K562 (cell line): Measurements from ENCODE around the gene TRAF3IP1. TPM values are rescaled to one million over a fixed set of nuclear protein-coding genes. Genes with fewer than 3 reads are reported as not detected.

Experiments
- ATAC-seq: fragments of 200-7000 bp; cut with Tn5 transposase; 3 replicates; pipeline ENCODE4 v1.9.1; 2020; ENCODE audit warnings: moderate library complexity
- BruUV-seq: library from RNA; stranded (reverse); fragments of 400-500 nt; replicated peaks from 2 replicates; lab custom pipeline; 2021; lab: Mats Ljungman, UMichigan
- CTCF ChIA-PET: fragments of 300-600 bp; formaldehyde crosslinking; extraction: SDS; loops from one replicate; lab custom pipeline; 2021; ENCODE audit warnings: low intra/inter-chr PET ratio; lab: Yijun Ruan, JAX
- POLR2A ChIA-PET: fragments of 300-600, 350-650 bp; sonication (Branson Sonifier 250); formaldehyde crosslinking; extraction: SDS; loops from one replicate; lab custom pipeline; 2021; ENCODE audit warnings: antibody characterized with exemption, inconsistent platforms; lab: Yijun Ruan, JAX
- DNase-seq, 4 experiments: peaks; one replicate each; pipeline versions ENCODE4 v3.0.0 to v3.0.0-alpha.2; 2011 to 2018; ENCODE audit warnings: low spot score in 3 of 4, mixed read lengths in 3 of 4; ENCODE audit errors: extremely low read depth in 1 of 4
- FAIRE-seq: peaks from 2 replicates; lab custom pipeline; 2011; peaks lifted over from hg19 to GRCh38; lab: Jason Lieb, UNC
- H2AFZ ChIP-seq: 2 replicates; pipeline ENCODE4 v1.6.0; 2011; ENCODE audit warnings: low read depth, low read length, control low read depth, inconsistent platforms
- H3K27ac ChIP-seq: fragments of 200-600 bp; 3 replicates; pipeline ENCODE4 v1.8.0; 2011; ENCODE audit warnings: low read depth, mild to moderate bottlenecking, control low read depth, inconsistent platforms, low read length, moderate library complexity, mixed read lengths; ENCODE audit errors: extremely low read depth
- H3K27me3 ChIP-seq, 2 experiments: fragments of 300-600 bp in 1 of 2; 2 replicates in 1 of 2; 3 replicates in 1 of 2; pipeline versions ENCODE4 v1.6.0 to v1.8.0; 2011; ENCODE audit warnings: inconsistent platforms in 2 of 2, low read length in 2 of 2, mild to moderate bottlenecking in 1 of 2, mixed read lengths in 1 of 2, moderate library complexity in 1 of 2; ENCODE audit not compliant: control insufficient read depth in 2 of 2, insufficient read depth in 2 of 2
- H3K36me3 ChIP-seq: fragments of 300-600 bp; 3 replicates; pipeline ENCODE4 v1.8.0; 2011; ENCODE audit warnings: mild to moderate bottlenecking, low read length, inconsistent platforms; ENCODE audit not compliant: control insufficient read depth, insufficient read depth
- H3K4me1 ChIP-seq, 2 experiments: fragments of 200-600 bp in 1 of 2; replicated peaks in 1 of 2; 2 replicates in 1 of 2; 3 replicates in 1 of 2; pipeline versions ENCODE4 v1.5.1 to v1.8.0; 2011; ENCODE audit warnings: inconsistent platforms in 2 of 2, low read length in 2 of 2, mild to moderate bottlenecking in 1 of 2, mixed read lengths in 1 of 2, moderate library complexity in 1 of 2; ENCODE audit not compliant: control insufficient read depth in 2 of 2, insufficient read depth in 2 of 2
- H3K4me2 ChIP-seq: 2 replicates; pipeline ENCODE4 v1.6.1; 2011; ENCODE audit warnings: low read length, control low read depth, inconsistent platforms, mixed read lengths; ENCODE audit not compliant: insufficient read depth
- H3K4me3 ChIP-seq: fragments of 200-600 bp; sonication (generic), shearing (Covaris generic); 2 replicates; pipeline ENCODE4 v1.5.1; 2016; ENCODE audit warnings: control low read depth, inconsistent platforms
- H3K79me2 ChIP-seq: fragments of 200-600 bp; 3 replicates; pipeline ENCODE4 v1.8.0; 2011; ENCODE audit warnings: low read length, inconsistent platforms; ENCODE audit not compliant: control insufficient read depth, insufficient read depth
- H3K9ac ChIP-seq, 2 experiments: 2 replicates each; pipeline versions ENCODE4 v1.6.0 to v1.6.1; 2011; ENCODE audit warnings: low read depth in 2 of 2, low read length in 2 of 2, control low read depth in 1 of 2, inconsistent platforms in 1 of 2, mild to moderate bottlenecking in 1 of 2, mixed read lengths in 1 of 2; ENCODE audit not compliant: insufficient read depth in 1 of 2
- H3K9me1 ChIP-seq: one replicate; pipeline ENCODE4 v1.6.0; 2011; ENCODE audit warnings: inconsistent platforms, mild to moderate bottlenecking, low read length, moderate library complexity; ENCODE audit not compliant: control insufficient read depth, insufficient read depth
- H3K9me3 ChIP-seq: replicated peaks from 2 replicates; pipeline ENCODE4 v1.5.1; 2011; ENCODE audit warnings: low read depth, low read length, inconsistent platforms; ENCODE audit not compliant: control insufficient read depth, insufficient read depth
- H4K20me1 ChIP-seq: replicated peaks from 2 replicates; pipeline ENCODE4 v1.6.1; 2011; ENCODE audit warnings: low read length, inconsistent platforms, mixed read lengths; ENCODE audit not compliant: control insufficient read depth, insufficient read depth
- ARHGAP35 ChIP-seq: fragments of 450-650 bp; IDR thresholded peaks from 2 replicates; pipeline ENCODE4 v1.6.1; 2018; ENCODE audit not compliant: partially characterized antibody
- CEBPZ ChIP-seq: fragments of 150-350 bp; IDR thresholded peaks from 2 replicates; pipeline ENCODE4 v1.6.1; 2014; ENCODE audit warnings: low read depth, mild to moderate bottlenecking, low read length, borderline replicate concordance
- GATAD2B ChIP-seq: fragments of 450-650 bp; IDR thresholded peaks from 2 replicates; pipeline ENCODE4 v1.6.1; 2017; ENCODE audit warnings: mild to moderate bottlenecking, borderline replicate concordance
- ILK ChIP-seq: fragments of 450-650 bp; IDR thresholded peaks from 2 replicates; pipeline ENCODE4 v1.6.1; 2016; ENCODE audit warnings: missing genetic modification characterization, low read depth, mild to moderate bottlenecking, missing compliant biosample characterization, moderate library complexity, borderline replicate concordance
- KLF10 ChIP-seq: fragments of 250-450 bp; sonication (Bioruptor Pico); IDR thresholded peaks from 2 replicates; pipeline ENCODE4 v1.6.1; 2021; ENCODE audit warnings: matching md5 sums
- MECOM ChIP-seq: fragments of 250-450 bp; sonication (Bioruptor Pico); IDR thresholded peaks from 2 replicates; pipeline ENCODE4 v1.8.0; 2022; ENCODE audit warnings: inconsistent platforms
- PTRF ChIP-seq: fragments of 450-650 bp; IDR thresholded peaks from 2 replicates; pipeline ENCODE4 v1.6.1; 2016; ENCODE audit warnings: mild to moderate bottlenecking, missing genetic modification characterization, missing compliant biosample characterization
- ZNF316 ChIP-seq: fragments of 450-650 bp; IDR thresholded peaks from 2 replicates; pipeline ENCODE4 v1.6.1; 2016
- WGBS: fragments of 100-300 bp; shearing (Covaris generic); methylation state at CpG from one replicate; pipeline ENCODE4 v1.1.6; 2016; ENCODE audit warnings: low coverage, mixed read lengths; ENCODE audit not compliant: insufficient coverage; ENCODE audit errors: missing lambda C conversion rate; 5-methylcytosine and 5-hydroxymethylcytosine counted together
- in situ Hi-C: fragments of 300-500 bp; cut with MboI; formaldehyde crosslinking; loops from 4 replicates; pipeline ENCODE4 v1.15.0; 2018; ENCODE audit warnings: inconsistent platforms, mixed read lengths
- intact Hi-C: fragments of 100-400 bp; cut with micrococcal nuclease; formaldehyde crosslinking; loops from 2 replicates; pipeline ENCODE4 v1.14.2; 2022
- polyA plus RNA-seq, 8 experiments: library from polyadenylated mRNA; depleted of rRNA in 4 of 8; stranded (reverse) in 5 of 8; unstranded in 3 of 8; fragments of >200 nt; fragmentation: Nextera tagmentation in 2 of 8; fragmentation: Illumina TruSeq in 1 of 8; extraction: Ambion mirVana in 2 of 8; extraction: Trizol in 1 of 8; gene quantifications; 2 replicates each; pipeline versions ENCODE4 v1.2.1 to v1.2.3, GENCODE V29; 2011 to 2014; ENCODE audit warnings: inconsistent platforms in 1 of 8, missing spikeins in 1 of 8
- total RNA-seq, 7 experiments: library from RNA; depleted of rRNA in 6 of 7; stranded (reverse); fragments of >200 nt in 6 of 7; fragmentation: Illumina TruSeq in 2 of 7; extraction: Trizol in 2 of 7; gene quantifications; 2 replicates each; pipeline versions ENCODE4 v1.2.1 to v1.2.3, GENCODE V29; 2011 to 2021; ENCODE audit warnings: low replicate concordance in 1 of 7
- TF ChIP-seq, protein P1 (sequence below): fragments of 450-650 bp; IDR thresholded peaks from 2 replicates; pipeline ENCODE4 v1.7.1; 2018; ENCODE audit warnings: mild to moderate bottlenecking, low read depth; ENCODE audit not compliant: partially characterized antibody
- TF ChIP-seq, protein P2 (sequence below), 2 experiments: IDR thresholded peaks; 2 replicates each; pipeline ENCODE4 v1.6.1; 2011; ENCODE audit warnings: borderline replicate concordance in 1 of 2, control low read depth in 1 of 2, low read depth in 1 of 2, low read length in 1 of 2, mild to moderate bottlenecking in 1 of 2, mixed read lengths in 1 of 2, moderate library complexity in 1 of 2; ENCODE audit not compliant: insufficient read depth in 1 of 2, insufficient read length in 1 of 2, poor library complexity in 1 of 2, severe bottlenecking in 1 of 2; ENCODE audit errors: extremely low read depth in 1 of 2

TRAF3IP1 gene
- total and polyA plus RNA-seq, 9 of the 15 experiments (the other 6 are each of a cell fraction or from before 2014, with no cell fraction given) = 1.3 to 7.4 (median 3.4) TPM

GRCh38 chr2:238352361-238352760, 32.0 kb downstream of the TRAF3IP1 start (continued):
- TF ChIP-seq CEBPZ = no peak
- TF ChIP-seq MECOM (CRISPR knock-in tag) = no peak
- no peak for TF ChIP-seq GATAD2B
- TF ChIP-seq ILK = no peak

DNA sequence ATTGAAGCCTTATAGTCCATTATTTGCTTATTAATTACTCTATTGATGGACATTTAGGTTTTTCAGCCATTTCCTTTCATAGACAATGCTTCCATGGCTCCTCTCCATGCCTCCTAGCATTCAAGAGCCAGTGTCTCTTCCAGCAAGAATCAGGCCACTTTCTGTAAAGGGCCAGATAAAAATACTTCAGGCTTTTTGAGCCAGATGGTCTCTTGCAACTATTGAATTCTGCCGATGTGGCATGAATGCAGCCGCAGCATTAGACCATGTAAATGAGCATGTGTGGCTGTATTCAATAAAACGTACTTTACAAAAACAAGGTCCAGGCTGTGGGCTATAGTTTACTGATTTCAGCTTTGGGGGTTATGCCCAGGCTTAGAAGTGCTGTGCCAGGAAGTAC, 38.5 kb downstream of the TRAF3IP1 start:
- no peaks in the 10 kb centered on the region for H3K4me1 ChIP-seq
- intact Hi-C loops = loop anchor here (10.0 kb wide), 1 partner anchor 426 kb away; no protein-coding TSS in a partner anchor
- H3K9me3 ChIP-seq = no peaks in the 10 kb centered on the region
- no peak overlapping the region for H3K9ac ChIP-seq
- ChIA-PET POLR2A (no interaction called here), CTCF (no interaction called here)
- DNase-seq (no peak), FAIRE-seq (no peak), ATAC-seq (no peak)
- no peaks in the 10 kb centered on the region for H3K9me1 ChIP-seq
- H2AFZ ChIP-seq = no peak overlapping the region
- H3K4me3 ChIP-seq = no peak overlapping the region
- no peaks in the 10 kb centered on the region for H3K27me3 ChIP-seq
- H3K79me2 ChIP-seq = no peaks in the 10 kb centered on the region
- no peak overlapping the region for H3K27ac ChIP-seq
- BruUV-seq = no TSS peak
- no peak overlapping the region for H3K4me2 ChIP-seq
- no peaks in the 10 kb centered on the region for H4K20me1 ChIP-seq
- H3K36me3 ChIP-seq = no peaks in the 10 kb centered on the region
- WGBS = 93% methylated on average over 3 of the region's 3 CpGs
- in situ Hi-C loops = loop anchor here (25.0 kb wide), 1 partner anchor 429 kb away; no protein-coding TSS in a partner anchor
- TF ChIP-seq KLF10 (CRISPR knock-in tag) (no peak), ARHGAP35 (no peak), ZNF316 (no peak), PTRF (tag) (no peak)
- TF ChIP-seq, protein P1, sequence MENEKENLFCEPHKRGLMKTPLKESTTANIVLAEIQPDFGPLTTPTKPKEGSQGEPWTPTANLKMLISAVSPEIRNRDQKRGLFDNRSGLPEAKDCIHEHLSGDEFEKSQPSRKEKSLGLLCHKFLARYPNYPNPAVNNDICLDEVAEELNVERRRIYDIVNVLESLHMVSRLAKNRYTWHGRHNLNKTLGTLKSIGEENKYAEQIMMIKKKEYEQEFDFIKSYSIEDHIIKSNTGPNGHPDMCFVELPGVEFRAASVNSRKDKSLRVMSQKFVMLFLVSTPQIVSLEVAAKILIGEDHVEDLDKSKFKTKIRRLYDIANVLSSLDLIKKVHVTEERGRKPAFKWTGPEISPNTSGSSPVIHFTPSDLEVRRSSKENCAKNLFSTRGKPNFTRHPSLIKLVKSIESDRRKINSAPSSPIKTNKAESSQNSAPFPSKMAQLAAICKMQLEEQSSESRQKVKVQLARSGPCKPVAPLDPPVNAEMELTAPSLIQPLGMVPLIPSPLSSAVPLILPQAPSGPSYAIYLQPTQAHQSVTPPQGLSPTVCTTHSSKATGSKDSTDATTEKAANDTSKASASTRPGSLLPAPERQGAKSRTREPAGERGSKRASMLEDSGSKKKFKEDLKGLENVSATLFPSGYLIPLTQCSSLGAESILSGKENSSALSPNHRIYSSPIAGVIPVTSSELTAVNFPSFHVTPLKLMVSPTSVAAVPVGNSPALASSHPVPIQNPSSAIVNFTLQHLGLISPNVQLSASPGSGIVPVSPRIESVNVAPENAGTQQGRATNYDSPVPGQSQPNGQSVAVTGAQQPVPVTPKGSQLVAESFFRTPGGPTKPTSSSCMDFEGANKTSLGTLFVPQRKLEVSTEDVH = no peak
- TF ChIP-seq, protein P2, sequence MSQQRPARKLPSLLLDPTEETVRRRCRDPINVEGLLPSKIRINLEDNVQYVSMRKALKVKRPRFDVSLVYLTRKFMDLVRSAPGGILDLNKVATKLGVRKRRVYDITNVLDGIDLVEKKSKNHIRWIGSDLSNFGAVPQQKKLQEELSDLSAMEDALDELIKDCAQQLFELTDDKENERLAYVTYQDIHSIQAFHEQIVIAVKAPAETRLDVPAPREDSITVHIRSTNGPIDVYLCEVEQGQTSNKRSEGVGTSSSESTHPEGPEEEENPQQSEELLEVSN (IDR thresholded peaks at IDR 0.05; ENCODE audit: borderline replicate concordance in 1 of 2, extremely low read depth in 1 of 2, insufficient read depth in 1 of 2, insufficient read length in 1 of 2, low read depth in 1 of 2, low read length in 1 of 2, poor library complexity in 1 of 2, severe bottlenecking in 1 of 2) = no peak
